Measurements from ENCODE around the gene NOXA1. TPM values are rescaled to one million over a fixed set of nuclear protein-coding genes. Genes with fewer than 3 reads are reported as not detected.

NOXA1 gene
- total RNA-seq, 1 experiment from 2014 or later: 8.2 TPM

DNA sequence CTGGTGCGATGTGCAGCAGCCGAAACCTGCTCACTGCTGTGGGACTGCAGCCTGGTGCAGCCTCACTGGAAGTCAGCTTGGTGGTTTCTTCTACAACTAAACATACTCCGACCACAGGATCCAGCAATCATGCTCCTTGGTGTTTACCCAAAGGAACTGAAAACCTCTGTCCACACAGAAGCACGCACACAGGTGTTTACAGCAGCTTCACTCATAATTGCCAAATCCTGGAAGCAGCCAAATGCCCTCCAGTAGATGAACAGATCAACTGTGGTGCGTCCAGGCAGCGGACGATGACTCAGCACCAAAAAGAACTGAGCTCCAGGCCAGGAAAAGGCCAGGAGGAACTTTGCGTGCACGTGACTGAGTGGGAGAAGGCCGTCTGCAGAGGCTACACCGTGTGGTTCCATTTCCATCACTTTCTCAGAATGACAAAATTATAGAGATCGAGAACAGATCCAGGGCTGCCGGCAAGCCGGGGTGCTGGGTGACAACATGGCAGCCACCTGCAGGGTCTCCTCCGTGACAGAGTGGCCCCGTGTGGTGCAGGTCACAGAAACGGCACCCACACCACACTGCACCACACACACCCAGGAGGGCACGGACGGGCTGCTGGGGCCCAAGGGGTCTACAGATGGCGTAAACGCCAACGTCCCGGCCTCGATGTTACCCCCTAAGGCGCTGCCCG is 59.0 kb downstream of the NOXA1 start:
- H3K27me3 Mint-ChIP-seq (ENCODE audit: insufficient read depth, unreplicated experiment): no peaks in the 10 kb centered on the region
- POLR2A ChIA-PET: interaction anchor here (0.8 to 1.8 kb wide), 13 partner anchors 9 to 240 kb away, joined by 3 to 10 read pairs (median 4); partner anchors contain the start of genes EXD3, NOXA1, NSMF and PNPLA7
- peak overlapping the region; percentile 83 for H3K27ac Mint-ChIP-seq (ENCODE audit: low read depth, unreplicated experiment)
- intact Hi-C loops (cut with micrococcal nuclease): no loop called here
- CTCF ChIA-PET: interaction anchor here (0.7 kb wide), 1 partner anchor 49 kb away, joined by 3 read pairs; no protein-coding TSS in a partner anchor
- DNase-seq (ENCODE audit: unreplicated experiment): peak; percentile 96
- H3K4me3 Mint-ChIP-seq (ENCODE audit: unreplicated experiment): peak overlapping the region; percentile 39
- no TSS peak for BruUV-seq (replicated peaks)
- H3K9me3 Mint-ChIP-seq (ENCODE audit: unreplicated experiment): no peaks in the 10 kb centered on the region
- H3K4me1 Mint-ChIP-seq (ENCODE audit: insufficient read depth, unreplicated experiment): peaks cover 8% of the 10 kb centered on the region
- TF ChIP-seq, protein P1, sequence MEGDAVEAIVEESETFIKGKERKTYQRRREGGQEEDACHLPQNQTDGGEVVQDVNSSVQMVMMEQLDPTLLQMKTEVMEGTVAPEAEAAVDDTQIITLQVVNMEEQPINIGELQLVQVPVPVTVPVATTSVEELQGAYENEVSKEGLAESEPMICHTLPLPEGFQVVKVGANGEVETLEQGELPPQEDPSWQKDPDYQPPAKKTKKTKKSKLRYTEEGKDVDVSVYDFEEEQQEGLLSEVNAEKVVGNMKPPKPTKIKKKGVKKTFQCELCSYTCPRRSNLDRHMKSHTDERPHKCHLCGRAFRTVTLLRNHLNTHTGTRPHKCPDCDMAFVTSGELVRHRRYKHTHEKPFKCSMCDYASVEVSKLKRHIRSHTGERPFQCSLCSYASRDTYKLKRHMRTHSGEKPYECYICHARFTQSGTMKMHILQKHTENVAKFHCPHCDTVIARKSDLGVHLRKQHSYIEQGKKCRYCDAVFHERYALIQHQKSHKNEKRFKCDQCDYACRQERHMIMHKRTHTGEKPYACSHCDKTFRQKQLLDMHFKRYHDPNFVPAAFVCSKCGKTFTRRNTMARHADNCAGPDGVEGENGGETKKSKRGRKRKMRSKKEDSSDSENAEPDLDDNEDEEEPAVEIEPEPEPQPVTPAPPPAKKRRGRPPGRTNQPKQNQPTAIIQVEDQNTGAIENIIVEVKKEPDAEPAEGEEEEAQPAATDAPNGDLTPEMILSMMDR (IDR thresholded peaks at IDR 0.05; ENCODE audit: unreplicated experiment): no peak
- no peaks in the 10 kb centered on the region for H3K36me3 Mint-ChIP-seq (ENCODE audit: insufficient read depth, unreplicated experiment)

Small RNA genes lying within 50 kb of the gene (microRNA-seq; reads per million reads assigned to microRNA genes)
- gene MIR7114: 3.7 reads per million, percentile 28 among the genes with 10 or more reads in this experiment

Other genes starting within 250 kb of the NOXA1 start
- 42.1 and 43.6 TPM in 2 replicates for gene ANAPC2, start 234.8 kb upstream of the NOXA1 start, total RNA-seq (2022)
- gene SSNA1, start 234.7 kb upstream of the NOXA1 start, total RNA-seq (2022): 81.4 and 82.6 TPM in 2 replicates
- gene TPRN, start 222.7 kb upstream of the NOXA1 start, total RNA-seq (2022): 12.6 and 13.4 TPM in 2 replicates
- 31.4 and 35.6 TPM in 2 replicates for gene TMEM203, start 217.7 kb upstream of the NOXA1 start, total RNA-seq (2022)
- gene NDOR1, start 217.7 kb upstream of the NOXA1 start, total RNA-seq (2022): 16.6 and 18.0 TPM in 2 replicates
- gene RNF208, start 201.2 kb upstream of the NOXA1 start, total RNA-seq (2022): 2.5 and 3.1 TPM in 2 replicates
- 1.4 and 1.8 TPM in 2 replicates for gene CYSRT1, start 198.2 kb upstream of the NOXA1 start, total RNA-seq (2022)
- gene RNF224, start 195.9 kb upstream of the NOXA1 start, total RNA-seq (2022): 0.16 and 0.44 TPM in 2 replicates
- gene SLC34A3, start 192.5 kb upstream of the NOXA1 start, total RNA-seq (2022): not detected in 2 replicates
- gene TUBB4B, start 182.1 kb upstream of the NOXA1 start, total RNA-seq (2022): 171 and 180 TPM in 2 replicates
- gene STPG3, start 172.1 kb upstream of the NOXA1 start, total RNA-seq (2022): not detected in 2 replicates
- 38.0 and 40.5 TPM in 2 replicates for gene NELFB, start 168.1 kb upstream of the NOXA1 start, total RNA-seq (2022)
- gene TOR4A, start 145.7 kb upstream of the NOXA1 start, total RNA-seq (2022): 20.6 and 21.9 TPM in 2 replicates
- 1.4 and 2.2 TPM in 2 replicates for gene NRARP, start 121.1 kb upstream of the NOXA1 start, total RNA-seq (2022)
- gene EXD3, start 231 bp upstream of the NOXA1 start, total RNA-seq (2022): 17.1 and 23.9 TPM in 2 replicates
- gene ENTPD8, start 18.0 kb downstream of the NOXA1 start, total RNA-seq (2022): not detected in 2 replicates
- 37.8 and 43.1 TPM in 2 replicates for gene NSMF, start 35.9 kb downstream of the NOXA1 start, total RNA-seq (2022)
- gene PNPLA7, start 127.0 kb downstream of the NOXA1 start, total RNA-seq (2022): 0.86 and 1.2 TPM in 2 replicates
- 37.6 and 43.0 TPM in 2 replicates for gene MRPL41, start 128.5 kb downstream of the NOXA1 start, total RNA-seq (2022)
- gene DPH7, start 155.5 kb downstream of the NOXA1 start, total RNA-seq (2022): 45.7 and 46.4 TPM in 2 replicates
- 42.9 and 51.9 TPM in 2 replicates for gene ZMYND19, start 167.1 kb downstream of the NOXA1 start, total RNA-seq (2022)
- 88.9 and 125 TPM in 2 replicates for gene ARRDC1, start 182.3 kb downstream of the NOXA1 start, total RNA-seq (2022)
- 77.2 and 79.7 TPM in 2 replicates for gene EHMT1, start 195.6 kb downstream of the NOXA1 start, total RNA-seq (2022)

All from MCF 10A (cell line).